WTC11 (cell line): ENCODE results near the gene RAB39A.

ENCODE experiments used
- CTCF ChIP-seq: fragments of 200-600 bp; IDR thresholded peaks from 2 replicates; pipeline ENCODE4 v1.8.0; 2022; ENCODE audit warnings: antibody characterized with exemption
- GABPB1 ChIP-seq: sonication (generic); formaldehyde crosslinking; IDR thresholded peaks from 2 replicates; pipeline ENCODE4 v1.8.1; 2023; ENCODE audit warnings: mild to moderate bottlenecking, missing genetic modification reagents
- MXD4 ChIP-seq: fragments of 250-450 bp; sonication (Bioruptor Pico); IDR thresholded peaks from 2 replicates; pipeline ENCODE4 v1.8.0; 2021; ENCODE audit warnings: mild to moderate bottlenecking, moderate library complexity, borderline replicate concordance
- NR2C2 ChIP-seq: sonication (generic); formaldehyde crosslinking; IDR thresholded peaks from 2 replicates; pipeline ENCODE4 v1.8.0; 2022; ENCODE audit warnings: mild to moderate bottlenecking, missing genetic modification reagents
- TF ChIP-seq, protein P1 (sequence below): sonication (generic); formaldehyde crosslinking; IDR thresholded peaks from 2 replicates; pipeline ENCODE4 v1.8.1; 2022; ENCODE audit warnings: low read depth, missing genetic modification reagents, borderline replicate concordance
- TF ChIP-seq, protein P2 (sequence below): sonication (generic); formaldehyde crosslinking; IDR thresholded peaks from 2 replicates; pipeline ENCODE4 v1.8.1; 2023; ENCODE audit warnings: mild to moderate bottlenecking, missing genetic modification reagents, moderate library complexity
- TF ChIP-seq, protein P3 (sequence below): sonication (generic); formaldehyde crosslinking; IDR thresholded peaks from 2 replicates; pipeline ENCODE4 v1.8.0; 2022; ENCODE audit warnings: mild to moderate bottlenecking, missing genetic modification reagents

DNA sequence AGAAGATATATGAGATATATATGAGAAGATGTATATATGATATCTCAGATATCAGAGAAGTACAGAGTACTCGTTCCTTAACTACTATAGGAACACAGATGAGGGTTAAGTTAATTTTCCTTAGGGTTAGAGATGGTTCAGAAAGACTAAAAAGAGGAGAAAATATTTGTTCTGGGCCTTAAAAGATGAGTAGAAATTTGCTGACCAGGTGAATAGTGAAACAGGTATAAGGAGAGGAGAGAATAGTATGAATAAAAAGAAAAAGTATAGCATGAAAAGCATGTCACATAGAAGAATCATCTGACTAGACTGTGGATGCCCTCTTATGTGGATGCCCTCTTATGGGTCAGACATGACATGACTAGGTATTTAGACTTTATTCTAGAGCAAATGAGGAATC is 6.3 kb upstream of the RAB39A start:
- TF ChIP-seq, protein P1, sequence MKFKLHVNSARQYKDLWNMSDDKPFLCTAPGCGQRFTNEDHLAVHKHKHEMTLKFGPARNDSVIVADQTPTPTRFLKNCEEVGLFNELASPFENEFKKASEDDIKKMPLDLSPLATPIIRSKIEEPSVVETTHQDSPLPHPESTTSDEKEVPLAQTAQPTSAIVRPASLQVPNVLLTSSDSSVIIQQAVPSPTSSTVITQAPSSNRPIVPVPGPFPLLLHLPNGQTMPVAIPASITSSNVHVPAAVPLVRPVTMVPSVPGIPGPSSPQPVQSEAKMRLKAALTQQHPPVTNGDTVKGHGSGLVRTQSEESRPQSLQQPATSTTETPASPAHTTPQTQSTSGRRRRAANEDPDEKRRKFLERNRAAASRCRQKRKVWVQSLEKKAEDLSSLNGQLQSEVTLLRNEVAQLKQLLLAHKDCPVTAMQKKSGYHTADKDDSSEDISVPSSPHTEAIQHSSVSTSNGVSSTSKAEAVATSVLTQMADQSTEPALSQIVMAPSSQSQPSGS: no peak
- TF ChIP-seq CTCF (no peak), GABPB1 (CRISPR knock-in tag) (no peak), NR2C2 (CRISPR knock-in tag) (no peak), MXD4 (CRISPR knock-in tag) (no peak)
- TF ChIP-seq, protein P2, sequence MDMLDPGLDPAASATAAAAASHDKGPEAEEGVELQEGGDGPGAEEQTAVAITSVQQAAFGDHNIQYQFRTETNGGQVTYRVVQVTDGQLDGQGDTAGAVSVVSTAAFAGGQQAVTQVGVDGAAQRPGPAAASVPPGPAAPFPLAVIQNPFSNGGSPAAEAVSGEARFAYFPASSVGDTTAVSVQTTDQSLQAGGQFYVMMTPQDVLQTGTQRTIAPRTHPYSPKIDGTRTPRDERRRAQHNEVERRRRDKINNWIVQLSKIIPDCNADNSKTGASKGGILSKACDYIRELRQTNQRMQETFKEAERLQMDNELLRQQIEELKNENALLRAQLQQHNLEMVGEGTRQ (CRISPR knock-in tag): no peak
- TF ChIP-seq, protein P3, sequence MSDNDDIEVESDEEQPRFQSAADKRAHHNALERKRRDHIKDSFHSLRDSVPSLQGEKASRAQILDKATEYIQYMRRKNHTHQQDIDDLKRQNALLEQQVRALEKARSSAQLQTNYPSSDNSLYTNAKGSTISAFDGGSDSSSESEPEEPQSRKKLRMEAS (CRISPR knock-in tag): no peak
